NCI-H748 (cell line): ENCODE measurements around the gene SLC22A23.

Source experiments
- DNase-seq: peaks from one replicate; lab custom pipeline; 2025; ENCODE audit not compliant: unreplicated experiment; lab: John Stamatoyannopoulos, UW

SLC22A23 gene

DNA sequence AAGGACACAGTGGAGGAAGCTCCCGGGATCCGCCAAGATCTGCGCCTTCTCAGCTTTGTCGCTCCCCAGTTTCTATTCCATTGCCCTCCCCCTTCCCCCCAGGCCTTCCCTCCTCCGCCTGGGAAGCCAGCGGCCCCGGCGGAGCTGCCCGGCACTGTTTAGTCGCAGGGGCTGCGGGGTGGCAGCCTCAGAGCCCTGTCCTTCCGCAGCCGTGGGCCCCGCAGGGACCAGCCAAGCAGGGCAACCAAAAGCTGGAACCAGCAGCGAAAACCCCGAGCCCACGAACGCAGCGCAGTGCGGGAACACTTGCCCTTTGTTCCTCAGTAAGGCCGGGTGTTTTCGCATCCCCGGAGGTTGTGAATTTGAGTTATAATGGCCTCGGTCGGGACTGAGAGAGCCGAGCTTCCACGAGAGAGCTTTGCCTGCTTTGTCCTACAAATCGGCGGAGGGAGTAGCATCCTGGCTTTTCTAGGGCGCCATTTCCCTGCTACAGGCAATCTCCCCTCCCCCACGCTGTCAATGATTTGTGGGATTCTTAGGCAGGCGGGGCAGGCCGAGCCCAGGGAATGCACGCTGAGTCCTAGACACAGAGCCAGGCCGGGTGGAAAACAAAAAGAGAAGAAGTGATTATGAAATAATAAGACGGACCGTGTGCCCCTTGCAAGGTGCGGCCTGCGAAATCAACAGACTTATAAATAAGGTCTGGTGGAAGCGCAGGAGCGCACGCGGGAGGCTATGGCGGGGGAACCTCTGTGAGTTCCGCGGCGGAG is 225.4 kb downstream of the SLC22A23 start:
- DNase-seq: peak; percentile 96

DNA sequence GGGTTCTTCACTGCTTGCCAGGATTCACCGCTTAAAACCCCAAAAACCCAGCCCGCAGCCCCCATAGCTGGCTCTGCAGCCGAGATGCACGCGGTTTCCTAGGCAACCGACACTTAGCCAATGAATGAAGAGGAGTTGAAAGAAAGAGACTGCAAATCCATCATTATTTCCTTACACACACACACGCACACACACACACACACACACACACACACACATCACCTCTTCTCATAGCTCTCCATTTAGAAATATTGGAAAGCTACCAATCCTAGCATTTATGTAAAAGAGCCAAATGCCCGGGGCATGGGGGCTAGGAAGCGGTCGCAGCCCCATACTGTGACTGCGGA is 226.0 kb downstream of the SLC22A23 start:
- DNase-seq: peak; percentile 98

GRCh38 chr6:3230256-3230882 is 226.5 kb downstream of the SLC22A23 start:
- peak; percentile 49 for DNase-seq

GRCh38 chr6:3229566-3230178 is 227.2 kb downstream of the SLC22A23 start:
- peak; percentile 94 for DNase-seq

DNA sequence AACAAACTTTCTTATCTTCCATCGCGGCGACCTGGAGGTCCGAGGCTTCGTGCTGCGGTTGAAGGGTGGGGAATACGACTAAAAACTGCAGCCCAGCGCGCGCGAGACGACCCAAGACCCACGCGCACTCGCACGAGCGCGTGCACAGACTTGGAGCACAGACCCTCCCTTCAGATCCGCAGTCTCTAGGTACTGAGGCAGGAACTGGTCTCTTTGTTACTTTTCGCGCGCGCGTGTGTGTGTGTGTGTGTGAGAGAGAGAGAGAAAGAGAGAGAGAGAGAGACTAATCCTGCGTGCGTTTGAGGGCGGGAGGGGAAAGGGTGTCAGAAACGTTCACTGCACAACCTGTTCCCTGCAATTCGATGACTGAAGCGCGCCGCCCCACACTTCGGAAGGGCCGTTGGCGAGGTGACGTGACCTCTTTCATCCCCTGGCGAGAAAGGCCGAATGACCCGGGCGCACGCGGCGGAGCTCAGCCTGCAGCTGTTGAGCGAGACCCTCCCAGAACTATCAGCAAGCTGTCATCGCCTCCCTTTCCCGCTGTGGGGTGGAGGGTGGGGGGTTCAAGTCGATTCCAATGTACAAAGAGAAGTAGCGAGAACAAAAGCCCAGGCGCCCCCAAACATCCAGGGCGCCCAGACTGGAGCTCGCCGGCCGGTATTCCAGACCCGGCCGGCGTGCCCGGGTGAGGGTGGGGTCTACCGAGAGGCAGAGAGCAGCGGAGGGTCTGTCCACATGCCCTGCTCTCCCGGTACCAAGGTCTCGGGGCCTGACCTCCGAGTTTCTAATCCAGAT is 227.9 kb downstream of the SLC22A23 start:
- peak; percentile 95 for DNase-seq

DNA sequence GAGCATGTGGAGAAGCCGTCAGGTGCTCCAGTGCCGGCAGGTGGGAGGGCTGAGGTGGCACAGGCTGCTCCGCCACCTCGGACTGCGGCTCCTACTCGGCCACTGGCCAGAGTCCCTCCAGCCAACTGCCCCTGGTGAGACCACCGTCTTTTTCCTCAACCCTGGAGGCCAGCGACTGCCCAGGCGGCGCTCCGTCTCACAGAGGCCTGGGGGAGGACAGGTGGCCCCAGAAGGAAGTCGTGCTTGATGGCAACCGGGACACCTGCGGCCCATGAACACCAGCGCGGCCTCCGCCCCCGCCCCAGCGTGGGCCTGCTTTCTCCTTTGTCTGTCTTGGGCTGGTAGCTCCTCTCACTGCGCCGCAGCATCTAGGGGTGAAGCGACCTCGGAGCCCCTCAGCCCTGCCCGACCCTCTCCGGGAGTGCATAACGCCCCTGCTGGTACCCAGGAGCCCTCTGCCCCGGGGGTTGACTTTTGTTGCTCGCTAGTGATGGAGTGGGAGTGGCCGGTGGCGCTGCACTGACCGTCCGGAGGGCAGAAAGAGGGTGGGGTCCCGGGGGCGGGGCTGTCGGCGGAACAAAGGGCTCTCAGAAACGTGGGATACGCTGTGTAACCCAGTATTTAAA is 228.7 kb downstream of the SLC22A23 start:
- DNase-seq: peak; percentile 96

- DNase-seq: peak; percentile 99
These were observed 229.3 kb downstream of the SLC22A23 start, which contains the start of gene TUBB2B for GRCh38 chr6:3227363-3228045. Gene TUBB2B, minus strand, starts transcription at chr6:3227653. Its CDS starts 110 bp downstream, at chr6:3227543.

- peak; percentile 89 for DNase-seq
These were observed 230.1 kb downstream of the SLC22A23 start for GRCh38 chr6:3226481-3227362.

DNA sequence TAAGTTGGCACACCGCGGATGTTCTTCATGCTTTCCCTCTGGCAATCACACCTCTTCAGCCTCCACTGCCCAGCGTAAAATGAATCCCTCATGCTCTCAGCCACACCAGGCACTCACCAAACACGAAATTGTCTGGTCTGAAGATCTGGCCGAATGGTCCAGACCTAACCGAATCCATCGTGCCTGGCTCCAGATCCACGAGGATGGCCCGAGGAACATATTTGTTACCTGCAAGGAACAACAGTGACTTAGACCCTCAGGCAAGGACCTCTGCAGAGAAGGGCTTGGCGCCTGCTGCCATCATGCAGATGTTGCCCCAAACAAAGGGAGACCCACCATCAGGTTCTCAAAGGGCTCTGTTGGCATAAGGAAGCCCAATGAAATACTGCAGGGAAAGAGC is 230.8 kb downstream of the SLC22A23 start:
- no peak for DNase-seq

GRCh38 chr6:3222506-3223038 is 234.3 kb downstream of the SLC22A23 start:
- DNase-seq: peak; percentile 33

- no peak for DNase-seq
These were observed 235.3 kb downstream of the SLC22A23 start for GRCh38 chr6:3221578-3221977.

DNA sequence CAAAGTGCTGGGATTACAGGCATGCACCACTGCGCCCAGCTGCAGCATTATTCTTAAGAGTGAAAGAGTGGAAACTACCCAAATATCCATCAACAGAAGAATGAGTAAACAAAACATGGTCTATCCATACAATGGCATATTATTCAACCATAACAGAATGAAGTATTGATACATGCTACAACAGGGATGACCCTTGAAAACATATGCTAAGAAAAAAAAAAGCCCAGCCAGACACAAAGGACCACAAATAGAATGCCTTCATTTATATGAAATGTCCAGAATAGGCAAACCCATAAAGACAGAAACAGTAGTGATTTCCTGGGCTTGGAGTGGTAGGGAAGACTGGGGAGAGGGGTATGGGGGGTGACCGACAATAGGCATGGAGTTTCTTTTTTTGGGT is 236.5 kb downstream of the SLC22A23 start:
- DNase-seq: no peak
